ENCODE results near the gene PRKAG1.

PRKAG1 gene

DNA sequence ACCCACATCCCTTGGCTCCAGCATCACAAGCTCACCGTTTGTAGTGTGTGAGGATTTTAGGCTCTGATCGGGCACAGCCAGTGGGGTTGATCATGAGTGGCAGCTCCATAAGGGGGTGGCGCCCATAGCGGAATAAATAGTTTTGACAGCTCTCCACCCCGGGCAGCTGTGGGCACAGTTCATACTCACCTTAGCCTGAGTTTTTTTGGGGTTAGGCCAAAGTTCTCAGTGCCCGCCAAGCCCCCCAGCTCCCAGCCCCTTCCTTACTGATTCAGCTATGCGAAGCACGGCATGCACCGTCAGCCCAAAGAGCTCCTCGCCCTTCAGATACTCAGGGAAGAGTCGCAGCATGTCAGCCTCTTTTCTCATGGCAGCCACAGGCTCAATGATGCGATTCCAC lies 6.0 kb upstream of the PRKAG1 start:
- TF ChIP-seq, protein P1, sequence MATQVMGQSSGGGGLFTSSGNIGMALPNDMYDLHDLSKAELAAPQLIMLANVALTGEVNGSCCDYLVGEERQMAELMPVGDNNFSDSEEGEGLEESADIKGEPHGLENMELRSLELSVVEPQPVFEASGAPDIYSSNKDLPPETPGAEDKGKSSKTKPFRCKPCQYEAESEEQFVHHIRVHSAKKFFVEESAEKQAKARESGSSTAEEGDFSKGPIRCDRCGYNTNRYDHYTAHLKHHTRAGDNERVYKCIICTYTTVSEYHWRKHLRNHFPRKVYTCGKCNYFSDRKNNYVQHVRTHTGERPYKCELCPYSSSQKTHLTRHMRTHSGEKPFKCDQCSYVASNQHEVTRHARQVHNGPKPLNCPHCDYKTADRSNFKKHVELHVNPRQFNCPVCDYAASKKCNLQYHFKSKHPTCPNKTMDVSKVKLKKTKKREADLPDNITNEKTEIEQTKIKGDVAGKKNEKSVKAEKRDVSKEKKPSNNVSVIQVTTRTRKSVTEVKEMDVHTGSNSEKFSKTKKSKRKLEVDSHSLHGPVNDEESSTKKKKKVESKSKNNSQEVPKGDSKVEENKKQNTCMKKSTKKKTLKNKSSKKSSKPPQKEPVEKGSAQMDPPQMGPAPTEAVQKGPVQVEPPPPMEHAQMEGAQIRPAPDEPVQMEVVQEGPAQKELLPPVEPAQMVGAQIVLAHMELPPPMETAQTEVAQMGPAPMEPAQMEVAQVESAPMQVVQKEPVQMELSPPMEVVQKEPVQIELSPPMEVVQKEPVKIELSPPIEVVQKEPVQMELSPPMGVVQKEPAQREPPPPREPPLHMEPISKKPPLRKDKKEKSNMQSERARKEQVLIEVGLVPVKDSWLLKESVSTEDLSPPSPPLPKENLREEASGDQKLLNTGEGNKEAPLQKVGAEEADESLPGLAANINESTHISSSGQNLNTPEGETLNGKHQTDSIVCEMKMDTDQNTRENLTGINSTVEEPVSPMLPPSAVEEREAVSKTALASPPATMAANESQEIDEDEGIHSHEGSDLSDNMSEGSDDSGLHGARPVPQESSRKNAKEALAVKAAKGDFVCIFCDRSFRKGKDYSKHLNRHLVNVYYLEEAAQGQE (IDR thresholded peaks at IDR 0.05; ENCODE audit: insufficient read depth in 1 of 2, low read depth in 2 of 2, low read length in 2 of 2), result no peak
- no peak for TF ChIP-seq SIN3A (IDR thresholded peaks at IDR 0.05; ENCODE audit: borderline replicate concordance, insufficient read depth, low read length)
- TF ChIP-seq POLR2AphosphoS5 (IDR thresholded peaks at IDR 0.05; ENCODE audit: low read depth, low read length), result no peak
- TF ChIP-seq TAF1 (IDR thresholded peaks at IDR 0.05; ENCODE audit: borderline replicate concordance, insufficient read depth, low read length), result no peak
- TF ChIP-seq FOXP2 (optimal IDR thresholded peaks at IDR 0.05; ENCODE audit: borderline replicate concordance, extremely low read depth, extremely low read length, insufficient read depth), result no peak

DNA sequence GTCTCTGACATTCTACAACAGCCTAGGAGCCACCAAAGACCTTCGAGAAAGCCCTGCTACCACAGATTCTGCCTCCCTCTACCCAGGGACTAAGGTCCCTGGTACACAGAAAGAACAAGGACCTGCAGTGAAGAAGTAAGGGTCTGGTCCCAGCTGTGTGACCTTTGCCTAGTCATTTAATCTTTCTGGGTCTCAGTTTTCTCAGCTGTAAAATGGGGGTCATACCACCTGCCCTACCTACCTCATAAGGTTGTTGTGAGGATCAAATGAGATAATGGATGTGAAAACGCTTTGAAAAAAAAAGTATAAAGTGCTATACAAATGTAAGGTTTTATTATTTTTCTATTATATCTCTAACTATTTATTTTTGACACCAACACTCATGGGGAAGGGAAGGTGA lies 5.2 kb upstream of the PRKAG1 start:
- TF ChIP-seq POLR2AphosphoS5 (IDR thresholded peaks at IDR 0.05; ENCODE audit: low read depth, low read length) (no peak), TAF1 (IDR thresholded peaks at IDR 0.05; ENCODE audit: borderline replicate concordance, insufficient read depth, low read length) (no peak), FOXP2 (optimal IDR thresholded peaks at IDR 0.05; ENCODE audit: borderline replicate concordance, extremely low read depth, extremely low read length, insufficient read depth) (no peak), SIN3A (IDR thresholded peaks at IDR 0.05; ENCODE audit: borderline replicate concordance, insufficient read depth, low read length) (no peak)
- TF ChIP-seq, protein P1 (IDR thresholded peaks at IDR 0.05; ENCODE audit: insufficient read depth in 1 of 2, low read depth in 2 of 2, low read length in 2 of 2), result no peak

DNA sequence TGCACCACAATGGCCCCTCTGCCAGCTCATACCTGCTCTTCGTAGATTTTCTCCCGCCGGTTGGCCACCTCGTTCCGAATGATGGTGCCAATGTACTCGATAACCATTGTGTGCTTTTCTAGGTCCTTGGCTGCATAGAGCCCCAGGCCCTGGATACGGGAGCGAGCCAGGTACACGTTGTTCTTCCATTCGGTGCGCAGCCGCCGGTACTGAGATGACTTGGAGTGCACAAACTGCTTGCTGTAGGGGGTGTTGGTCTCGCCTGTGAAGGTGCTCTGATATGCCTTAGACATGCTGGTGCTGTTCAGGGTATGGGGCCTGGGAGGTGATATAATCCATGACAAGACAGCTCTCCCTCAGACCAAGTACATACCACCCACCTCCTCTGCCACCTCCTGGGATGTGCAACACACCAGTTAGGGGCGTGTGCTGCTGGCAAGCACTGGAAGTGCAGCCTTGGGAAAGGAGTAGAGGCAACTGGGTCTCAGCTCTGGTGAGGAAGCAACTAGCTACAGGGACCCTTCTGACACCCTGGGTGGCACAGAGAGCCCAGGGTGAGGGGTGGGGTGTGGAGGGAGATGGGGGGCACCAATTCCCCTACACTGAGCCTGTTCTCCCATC lies 4.1 kb upstream of the PRKAG1 start:
- TF ChIP-seq TAF1 (IDR thresholded peaks at IDR 0.05; ENCODE audit: borderline replicate concordance, insufficient read depth, low read length) (no peak), SIN3A (IDR thresholded peaks at IDR 0.05; ENCODE audit: borderline replicate concordance, insufficient read depth, low read length) (no peak), FOXP2 (optimal IDR thresholded peaks at IDR 0.05; ENCODE audit: borderline replicate concordance, extremely low read depth, extremely low read length, insufficient read depth) (no peak)

- TF ChIP-seq FOXP2 (optimal IDR thresholded peaks at IDR 0.05; ENCODE audit: borderline replicate concordance, extremely low read depth, extremely low read length, insufficient read depth) (no peak), TAF1 (IDR thresholded peaks at IDR 0.05; ENCODE audit: borderline replicate concordance, insufficient read depth, low read length) (no peak), SIN3A (IDR thresholded peaks at IDR 0.05; ENCODE audit: borderline replicate concordance, insufficient read depth, low read length) (no peak), POLR2AphosphoS5 (IDR thresholded peaks at IDR 0.05; ENCODE audit: low read depth, low read length) (no peak)
- TF ChIP-seq, protein P1 (IDR thresholded peaks at IDR 0.05; ENCODE audit: insufficient read depth in 1 of 2, low read depth in 2 of 2, low read length in 2 of 2), result no peak
Measured at GRCh38 chr12:49021292-49021915, 2.8 kb upstream of the PRKAG1 start.

DNA sequence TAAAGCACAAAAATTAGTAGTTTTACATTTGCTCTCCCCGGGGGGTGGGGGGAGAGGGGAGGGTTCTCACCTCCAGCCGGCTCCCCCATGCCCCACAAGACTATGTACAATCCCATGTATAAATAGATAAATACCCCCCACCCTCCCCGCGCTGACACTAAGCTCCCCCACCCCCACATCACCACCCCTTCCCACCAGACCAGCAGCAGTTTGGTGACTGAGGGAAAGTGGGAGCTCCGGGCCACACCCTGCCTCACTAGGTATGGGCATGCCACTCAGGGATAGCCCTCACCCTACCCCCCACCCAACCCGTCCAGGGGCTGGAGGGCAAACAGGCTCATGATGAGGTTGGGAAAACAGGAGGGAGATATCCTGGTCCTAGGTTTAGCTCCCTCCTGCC lies 1.9 kb upstream of the PRKAG1 start:
- TF ChIP-seq TAF1 (IDR thresholded peaks at IDR 0.05; ENCODE audit: borderline replicate concordance, insufficient read depth, low read length) (no peak), POLR2AphosphoS5 (IDR thresholded peaks at IDR 0.05; ENCODE audit: low read depth, low read length) (no peak), SIN3A (IDR thresholded peaks at IDR 0.05; ENCODE audit: borderline replicate concordance, insufficient read depth, low read length) (no peak), FOXP2 (optimal IDR thresholded peaks at IDR 0.05; ENCODE audit: borderline replicate concordance, extremely low read depth, extremely low read length, insufficient read depth) (no peak)
- TF ChIP-seq, protein P1 (IDR thresholded peaks at IDR 0.05; ENCODE audit: insufficient read depth in 1 of 2, low read depth in 2 of 2, low read length in 2 of 2), result no peak
